Immature natural killer cell (primary cell): ENCODE measurements around the gene EFTUD2. TPM values are rescaled to one million over a fixed set of nuclear protein-coding genes. Genes with fewer than 3 reads are reported as not detected.

Experiments used
- DNase-seq, 3 donors: peaks; one replicate each; pipeline ENCODE4 v3.0.0; 2022; ENCODE audit warnings: mixed read lengths in 1 of 3
- H3K27ac Mint-ChIP-seq, 6 donors: one replicate each; pipeline ENCODE4 v1.8.0; 2020; ENCODE audit warnings: mixed read lengths in 6 of 6, mild to moderate bottlenecking in 5 of 6, inconsistent platforms in 4 of 6, moderate library complexity in 3 of 6
- H3K27me3 Mint-ChIP-seq, 3 donors: one replicate each; pipeline ENCODE4 v1.8.0; 2020 to 2021; ENCODE audit warnings: low read depth in 3 of 3, mild to moderate bottlenecking in 3 of 3, mixed read lengths in 3 of 3, moderate library complexity in 3 of 3, inconsistent platforms in 1 of 3
- H3K36me3 Mint-ChIP-seq, 3 donors: one replicate each; pipeline ENCODE4 v1.8.0; 2020; ENCODE audit warnings: mixed read lengths in 3 of 3, inconsistent platforms in 2 of 3, mild to moderate bottlenecking in 2 of 3
- H3K4me1 Mint-ChIP-seq, 2 donors: one replicate each; pipeline ENCODE4 v1.8.0; 2020; ENCODE audit warnings: inconsistent platforms in 2 of 2, mild to moderate bottlenecking in 2 of 2, mixed read lengths in 2 of 2, moderate library complexity in 1 of 2
- H3K4me3 Mint-ChIP-seq, 5 donors: one replicate each; pipeline ENCODE4 v1.8.0; 2020; ENCODE audit warnings: mild to moderate bottlenecking in 5 of 5, mixed read lengths in 5 of 5, inconsistent platforms in 3 of 5, moderate library complexity in 3 of 5
- H3K9me3 Mint-ChIP-seq, 6 donors: one replicate each; pipeline ENCODE4 v1.8.0; 2020; ENCODE audit warnings: mild to moderate bottlenecking in 6 of 6, mixed read lengths in 6 of 6, inconsistent platforms in 4 of 6, moderate library complexity in 3 of 6
- polyA plus RNA-seq, 3 donors: library from polyadenylated mRNA; unstranded; fragments of 300-500 nt; fragmentation: Illumina TruSeq; gene quantifications; one replicate each; pipeline ENCODE4 v1.2.3, GENCODE V29; 2021

The EFTUD2 gene
- polyA plus RNA-seq, 3 donors from 2014 or later: 76.5 to 109 (median 101) TPM

DNA sequence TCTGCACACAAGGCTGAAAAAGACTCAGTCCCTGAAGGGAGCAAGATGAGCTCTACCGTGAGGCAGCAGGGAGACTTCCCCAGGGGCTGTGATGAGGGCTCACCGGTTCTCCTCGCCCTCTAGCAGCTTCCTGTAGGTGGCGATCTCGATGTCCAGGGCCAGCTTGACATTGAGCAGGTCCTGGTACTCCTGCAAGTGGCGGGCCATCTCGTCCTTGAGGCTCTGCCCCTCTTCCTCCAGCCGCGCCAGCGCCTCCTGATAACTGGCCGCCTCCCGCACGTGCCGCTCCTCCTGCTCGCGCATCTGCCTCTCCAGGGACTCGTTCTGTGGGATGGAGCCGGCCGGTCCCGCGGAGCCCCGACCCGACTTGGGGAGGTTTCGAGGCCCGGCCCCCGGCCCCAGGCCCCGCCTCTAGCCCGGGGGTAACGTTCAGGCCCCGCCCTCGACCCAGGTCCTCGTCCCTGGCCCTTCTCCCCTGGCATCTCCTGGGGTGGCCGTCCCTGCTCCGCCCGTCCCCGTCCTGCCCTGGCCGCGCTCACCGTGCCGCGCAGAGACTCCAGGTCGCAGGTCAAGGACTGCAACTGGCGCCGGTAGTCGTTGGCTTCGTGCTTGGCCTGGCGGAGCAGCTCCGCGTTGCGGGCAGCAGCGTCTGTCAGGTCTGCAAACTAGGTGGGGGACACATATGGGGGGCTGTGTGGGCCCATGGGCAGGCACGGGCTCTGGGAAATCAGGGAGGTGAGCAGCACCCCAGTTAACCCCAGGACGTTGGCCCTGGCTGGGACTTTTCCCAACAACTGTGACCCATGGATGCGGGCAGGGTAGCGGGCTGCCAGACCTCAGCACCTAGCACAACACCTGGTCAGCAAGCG lies 12.1 kb upstream of the EFTUD2 start:
- H3K9me3 Mint-ChIP-seq: no peaks in the 10 kb centered on the region
- DNase-seq: peak; percentile 42 to 50 (median 46)
- H3K4me1 Mint-ChIP-seq: peaks cover 0 to 3% of the 10 kb centered on the region in 2 donors
- H3K4me3 Mint-ChIP-seq: peak overlapping the region; percentile 33 to 71 (median 69)
- peak overlapping the region in 2 of 6 donors; percentile 40 to 59 for H3K27ac Mint-ChIP-seq
- peaks cover 4 to 10% (median 4%) of the 10 kb centered on the region in 3 donors for H3K27me3 Mint-ChIP-seq
- no peaks in the 10 kb centered on the region for H3K36me3 Mint-ChIP-seq

- peaks cover 0 to 3% of the 10 kb centered on the region in 2 donors for H3K4me1 Mint-ChIP-seq
- peaks cover 4 to 12% (median 6%) of the 10 kb centered on the region in 3 donors for H3K27me3 Mint-ChIP-seq
- H3K36me3 Mint-ChIP-seq: no peaks in the 10 kb centered on the region
- DNase-seq: no peak
- no peaks in the 10 kb centered on the region for H3K9me3 Mint-ChIP-seq
- H3K27ac Mint-ChIP-seq: peak overlapping the region in 2 of 6 donors; percentile 40 to 59
- H3K4me3 Mint-ChIP-seq: peak overlapping the region; percentile 33 to 71 (median 69)
Observed at GRCh38 chr17:44910231-44911106, 11.2 kb upstream of the EFTUD2 start.

GRCh38 chr17:44909681-44910144 lies 10.5 kb upstream of the EFTUD2 start:
- peaks cover 0 to 3% of the 10 kb centered on the region in 2 donors for H3K4me1 Mint-ChIP-seq
- no peak overlapping the region for H3K4me3 Mint-ChIP-seq
- H3K27me3 Mint-ChIP-seq: peaks cover 5 to 12% (median 6%) of the 10 kb centered on the region in 3 donors

DNA sequence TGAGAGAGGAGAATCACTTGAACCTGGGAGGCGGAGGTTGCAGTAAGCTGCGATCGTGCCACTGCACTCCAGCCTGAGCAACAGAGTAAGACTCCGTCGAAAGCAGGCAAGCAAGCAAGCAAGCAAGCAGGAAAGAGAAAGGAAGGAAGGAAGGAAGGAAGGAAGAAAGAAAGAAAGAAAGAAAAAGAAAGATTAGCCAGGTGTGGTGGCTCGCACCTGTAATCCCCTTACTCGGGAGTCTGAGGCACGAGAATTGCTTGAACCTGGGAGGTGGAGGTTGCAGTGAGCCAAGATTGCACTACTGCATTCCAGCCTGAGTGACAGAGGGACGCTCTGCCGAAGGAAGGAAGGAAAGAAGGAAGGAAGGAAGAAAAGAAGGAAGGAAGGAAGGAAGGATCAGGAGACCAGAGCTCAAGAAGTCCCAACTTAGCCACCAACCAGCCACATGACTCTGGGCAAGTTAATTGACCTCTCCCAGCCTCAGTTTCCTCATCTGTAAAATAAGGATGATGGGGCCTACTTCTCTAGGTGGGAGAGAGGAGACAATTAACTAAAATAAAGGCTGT lies 9.6 kb upstream of the EFTUD2 start:
- H3K27me3 Mint-ChIP-seq: peaks cover 4 to 12% (median 6%) of the 10 kb centered on the region in 3 donors
- H3K36me3 Mint-ChIP-seq: no peaks in the 10 kb centered on the region
- no peak for DNase-seq
- H3K4me3 Mint-ChIP-seq: no peak overlapping the region
- H3K9me3 Mint-ChIP-seq: no peaks in the 10 kb centered on the region
- H3K4me1 Mint-ChIP-seq: peaks cover 0 to 3% of the 10 kb centered on the region in 2 donors
- no peak overlapping the region for H3K27ac Mint-ChIP-seq

More at GRCh38 chr17:44909681-44910144, 10.5 kb upstream of the EFTUD2 start:
- H3K9me3 Mint-ChIP-seq: no peaks in the 10 kb centered on the region
- no peak for DNase-seq
- no peaks in the 10 kb centered on the region for H3K36me3 Mint-ChIP-seq
- no peak overlapping the region for H3K27ac Mint-ChIP-seq

DNA sequence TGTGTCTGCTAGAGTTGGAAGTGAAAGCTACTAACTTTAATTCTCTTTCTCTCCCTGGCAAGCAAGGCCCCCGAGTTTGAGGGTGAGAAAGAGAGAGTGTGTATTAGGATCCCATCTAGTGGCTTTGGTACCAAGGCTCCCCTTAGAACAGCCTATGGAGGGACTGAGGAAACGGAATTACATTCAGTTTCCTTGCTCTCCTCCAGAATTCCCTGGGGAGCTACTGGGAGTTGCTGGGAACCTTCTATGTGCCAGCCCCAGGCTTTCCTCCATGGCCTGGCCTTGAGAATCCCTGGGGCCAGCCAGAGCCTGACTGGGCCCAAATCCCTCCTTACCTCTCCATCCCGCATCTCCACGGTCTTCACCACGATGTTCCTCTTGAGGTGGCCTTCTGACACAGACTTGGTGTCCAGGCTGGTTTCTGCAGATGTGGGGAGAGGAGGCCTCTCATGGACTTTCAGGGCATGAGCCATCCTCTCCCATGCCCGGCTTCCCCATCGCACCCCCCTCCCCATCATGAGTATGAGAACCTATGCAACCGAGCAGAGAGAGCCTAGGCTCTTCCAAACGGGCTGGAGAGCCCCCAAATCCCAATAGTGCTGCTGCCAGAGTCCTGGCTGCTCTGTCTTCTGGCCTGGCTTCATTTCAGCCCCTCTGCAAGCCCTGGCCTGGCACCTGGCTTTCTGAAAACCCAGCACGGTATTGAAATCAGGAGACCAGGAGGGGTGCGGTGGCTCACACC lies 8.7 kb upstream of the EFTUD2 start:
- H3K36me3 Mint-ChIP-seq: no peaks in the 10 kb centered on the region
- H3K27me3 Mint-ChIP-seq: peaks cover 4 to 8% (median 6%) of the 10 kb centered on the region in 3 donors
- no peak overlapping the region for H3K4me3 Mint-ChIP-seq
- no peaks in the 10 kb centered on the region for H3K9me3 Mint-ChIP-seq
- H3K27ac Mint-ChIP-seq: no peak overlapping the region
- peaks cover 0 to 3% of the 10 kb centered on the region in 2 donors for H3K4me1 Mint-ChIP-seq
- no peak for DNase-seq

- Mint-ChIP-seq H3K4me1 (peaks cover 0 to 3% of the 10 kb centered on the region in 2 donors), H3K4me3 (no peak overlapping the region), H3K27ac (no peak overlapping the region), H3K36me3 (no peaks in the 10 kb centered on the region), H3K9me3 (no peaks in the 10 kb centered on the region), H3K27me3 (peaks cover 4 to 12% (median 4%) of the 10 kb centered on the region in 3 donors)
- DNase-seq: no peak
Observed at GRCh38 chr17:44906763-44907728, 7.8 kb upstream of the EFTUD2 start.

- Mint-ChIP-seq H3K27ac (no peak overlapping the region), H3K36me3 (no peaks in the 10 kb centered on the region), H3K27me3 (peaks cover 4 to 15% (median 8%) of the 10 kb centered on the region in 3 donors), H3K4me3 (no peak overlapping the region), H3K4me1 (peaks cover 0 to 3% of the 10 kb centered on the region in 2 donors), H3K9me3 (no peaks in the 10 kb centered on the region)
- no peak for DNase-seq
Observed at GRCh38 chr17:44906010-44906646, 6.9 kb upstream of the EFTUD2 start.

DNA sequence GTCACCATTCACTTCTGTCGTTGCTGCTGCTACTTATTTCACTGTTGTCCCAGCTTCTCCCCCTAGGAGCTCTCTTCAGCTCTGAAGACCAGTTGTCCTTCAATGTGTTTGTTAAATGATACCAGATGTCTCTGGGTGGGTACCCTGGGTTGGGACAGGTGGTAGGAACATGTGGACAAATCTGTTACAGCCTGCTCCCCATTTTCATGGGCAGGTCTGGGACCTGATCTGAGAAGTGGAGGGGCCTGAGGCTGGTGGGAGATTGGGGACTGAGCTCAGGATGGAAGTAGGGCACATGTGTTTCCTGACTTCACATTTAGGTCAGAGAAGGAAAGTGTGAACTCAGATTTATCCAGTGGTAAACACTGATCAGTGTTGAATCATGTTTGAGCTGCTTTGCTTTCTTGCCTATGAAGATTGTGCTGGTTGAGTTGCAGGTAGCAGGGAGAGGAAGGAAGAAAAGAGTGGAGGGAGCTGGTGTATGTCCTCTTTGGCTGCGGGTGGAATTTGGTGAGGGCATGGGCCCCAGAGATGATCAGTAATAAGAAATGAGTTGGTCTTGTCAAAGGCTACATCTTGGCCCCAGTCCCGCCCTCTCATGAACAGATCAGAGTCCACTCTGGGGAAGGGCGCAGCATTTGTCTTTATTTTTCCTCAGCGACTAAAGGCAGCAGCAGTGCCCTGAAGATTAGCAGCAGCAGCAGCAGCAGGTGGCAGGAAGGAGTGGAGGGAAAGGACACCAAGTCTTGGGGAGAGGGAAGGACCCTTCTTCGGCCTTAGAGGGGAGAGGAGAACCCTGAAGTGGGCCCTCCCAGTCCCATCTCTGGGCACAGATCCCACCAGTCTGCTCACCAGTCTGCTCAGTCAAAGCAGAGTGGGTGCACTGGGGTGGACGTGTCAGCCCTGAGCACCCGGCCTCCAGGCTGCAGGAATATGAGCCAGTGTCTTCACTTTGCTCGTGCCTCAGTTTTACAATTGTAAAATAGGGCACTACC lies 6.1 kb upstream of the EFTUD2 start:
- DNase-seq: no peak
- Mint-ChIP-seq H3K4me3 (no peak overlapping the region), H3K36me3 (no peaks in the 10 kb centered on the region), H3K27ac (no peak overlapping the region), H3K9me3 (no peaks in the 10 kb centered on the region), H3K27me3 (peaks cover 4 to 12% (median 9%) of the 10 kb centered on the region in 3 donors), H3K4me1 (peaks cover 1 to 3% of the 10 kb centered on the region in 2 donors)

- peaks cover 7 to 18% (median 17%) of the 10 kb centered on the region in 3 donors for H3K27me3 Mint-ChIP-seq
- H3K9me3 Mint-ChIP-seq: no peaks in the 10 kb centered on the region
- H3K36me3 Mint-ChIP-seq: no peaks in the 10 kb centered on the region
- H3K4me1 Mint-ChIP-seq: peaks cover 10 to 13% of the 10 kb centered on the region in 2 donors
- H3K4me3 Mint-ChIP-seq: no peak overlapping the region
- no peak overlapping the region for H3K27ac Mint-ChIP-seq
- no peak for DNase-seq
Observed at GRCh38 chr17:44904001-44904984, 5.0 kb upstream of the EFTUD2 start.

DNA sequence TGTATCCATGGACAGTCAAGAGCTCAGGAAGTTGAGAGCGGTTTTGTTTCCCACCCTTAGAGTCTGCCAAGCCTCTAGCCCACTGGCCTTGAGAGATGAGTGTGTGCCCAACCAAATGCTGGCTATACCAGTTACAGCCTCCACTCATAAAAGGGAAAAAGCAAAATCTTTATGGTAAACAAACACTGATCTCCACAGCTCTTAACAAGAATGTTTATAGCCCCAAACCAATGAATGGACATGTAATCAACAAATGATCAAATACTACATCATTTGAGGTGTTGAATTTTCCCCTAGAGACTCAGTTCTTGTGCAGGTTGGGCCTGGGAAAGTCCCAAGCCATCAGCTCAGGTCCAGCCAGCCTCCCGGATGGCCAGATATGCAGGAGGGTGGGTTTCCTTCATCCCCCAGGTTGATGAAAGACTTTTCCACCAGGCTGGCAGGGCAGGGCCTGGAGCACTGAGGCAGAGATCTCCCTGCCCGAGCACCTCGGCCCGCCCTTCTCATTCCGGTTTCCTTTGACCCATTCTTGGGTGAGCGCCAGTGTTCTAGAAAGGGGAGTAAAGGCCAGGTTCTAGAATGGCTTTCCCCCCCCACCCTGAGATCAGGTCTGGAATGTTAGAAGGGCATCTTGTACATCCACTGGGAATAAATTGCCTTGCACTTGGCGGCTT lies 3.9 kb upstream of the EFTUD2 start:
- no peaks in the 10 kb centered on the region for H3K36me3 Mint-ChIP-seq
- no peak for DNase-seq
- H3K27ac Mint-ChIP-seq: no peak overlapping the region
- H3K4me1 Mint-ChIP-seq: peaks cover 20 to 25% of the 10 kb centered on the region in 2 donors
- no peaks in the 10 kb centered on the region for H3K9me3 Mint-ChIP-seq
- no peak overlapping the region for H3K4me3 Mint-ChIP-seq
- H3K27me3 Mint-ChIP-seq: peaks cover 13 to 24% (median 20%) of the 10 kb centered on the region in 3 donors
